HTERT RPE-1 (cell line): ENCODE measurements around the gene NCOR2.

Experiments
- in situ Hi-C: fragments of 300-500 bp; cut with MboI; formaldehyde crosslinking; loops from 4 replicates; pipeline ENCODE4 v1.14.3; 2020; ENCODE audit warnings: low sequenced_read_pairs

NCOR2 gene

DNA sequence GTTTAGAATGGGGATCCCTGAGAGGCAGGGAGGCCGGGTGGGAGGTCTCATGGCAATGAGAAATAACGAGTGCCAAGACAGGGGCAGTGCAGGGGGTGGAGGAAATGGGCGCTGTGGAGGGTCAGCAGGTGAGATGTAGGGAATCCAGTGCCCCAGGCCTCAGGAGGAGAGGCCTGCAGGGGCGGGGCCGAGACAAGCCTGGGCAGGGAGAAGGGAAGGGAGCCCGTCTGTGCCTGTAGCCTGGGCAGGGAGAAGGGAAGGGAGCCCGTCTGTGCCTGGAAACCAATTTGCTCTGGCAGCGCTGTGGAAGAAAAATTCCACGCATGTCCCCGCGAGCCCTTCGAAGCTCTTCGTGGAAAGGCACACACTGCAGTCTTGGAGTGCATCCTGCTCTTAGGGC, 10.6 kb upstream of the NCOR2 start:
- in situ Hi-C loops, result no loop called here

DNA sequence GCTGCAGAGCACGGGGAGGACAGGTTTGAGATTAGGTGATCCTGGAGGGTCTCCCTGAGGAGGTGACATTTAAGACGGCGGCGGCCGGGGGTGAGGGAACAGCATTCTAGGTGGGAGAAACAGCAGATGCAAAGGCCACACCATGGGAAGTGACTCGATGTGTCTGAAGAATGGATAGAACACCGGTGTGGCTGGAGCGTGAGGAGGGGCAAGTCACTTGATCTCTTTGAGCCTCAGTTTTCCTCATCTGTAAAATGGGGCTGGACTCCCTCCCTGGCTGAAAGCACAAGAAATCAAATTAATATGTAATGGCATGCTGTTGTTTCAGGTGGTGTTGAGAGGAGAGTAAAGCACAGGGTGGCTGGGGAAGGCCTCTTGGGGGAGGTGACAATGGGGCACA, 10.0 kb upstream of the NCOR2 start:
- in situ Hi-C loops, result no loop called here

DNA sequence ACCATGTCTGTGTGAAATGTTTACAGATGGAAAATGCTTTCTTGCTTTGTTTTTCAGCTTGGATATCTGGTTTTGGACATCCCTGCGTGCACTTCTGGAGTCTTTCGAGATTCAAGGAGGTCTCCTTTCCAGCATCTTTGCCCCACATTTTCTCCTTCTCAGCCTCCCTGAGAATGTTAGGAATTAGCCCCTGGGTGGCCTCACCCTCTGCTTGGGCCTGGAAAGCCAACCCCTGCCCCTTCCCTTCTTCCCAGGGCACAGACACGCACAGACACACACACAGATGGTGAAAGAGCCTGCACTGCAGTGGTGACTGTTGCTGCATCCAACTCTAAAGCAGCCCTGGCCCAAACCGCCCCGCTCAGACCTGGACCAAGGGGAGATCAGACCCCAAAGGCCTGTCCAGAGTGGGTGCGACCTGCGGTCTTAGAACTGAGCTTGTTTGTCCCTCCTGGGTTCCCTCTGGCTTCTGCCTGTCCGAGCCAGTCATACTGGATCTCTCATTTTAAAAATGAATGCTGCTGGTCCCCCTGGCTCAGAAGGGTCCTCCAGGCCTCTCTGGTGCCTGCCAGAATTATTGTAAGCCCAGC, 8.7 kb upstream of the NCOR2 start:
- in situ Hi-C loops, result no loop called here

DNA sequence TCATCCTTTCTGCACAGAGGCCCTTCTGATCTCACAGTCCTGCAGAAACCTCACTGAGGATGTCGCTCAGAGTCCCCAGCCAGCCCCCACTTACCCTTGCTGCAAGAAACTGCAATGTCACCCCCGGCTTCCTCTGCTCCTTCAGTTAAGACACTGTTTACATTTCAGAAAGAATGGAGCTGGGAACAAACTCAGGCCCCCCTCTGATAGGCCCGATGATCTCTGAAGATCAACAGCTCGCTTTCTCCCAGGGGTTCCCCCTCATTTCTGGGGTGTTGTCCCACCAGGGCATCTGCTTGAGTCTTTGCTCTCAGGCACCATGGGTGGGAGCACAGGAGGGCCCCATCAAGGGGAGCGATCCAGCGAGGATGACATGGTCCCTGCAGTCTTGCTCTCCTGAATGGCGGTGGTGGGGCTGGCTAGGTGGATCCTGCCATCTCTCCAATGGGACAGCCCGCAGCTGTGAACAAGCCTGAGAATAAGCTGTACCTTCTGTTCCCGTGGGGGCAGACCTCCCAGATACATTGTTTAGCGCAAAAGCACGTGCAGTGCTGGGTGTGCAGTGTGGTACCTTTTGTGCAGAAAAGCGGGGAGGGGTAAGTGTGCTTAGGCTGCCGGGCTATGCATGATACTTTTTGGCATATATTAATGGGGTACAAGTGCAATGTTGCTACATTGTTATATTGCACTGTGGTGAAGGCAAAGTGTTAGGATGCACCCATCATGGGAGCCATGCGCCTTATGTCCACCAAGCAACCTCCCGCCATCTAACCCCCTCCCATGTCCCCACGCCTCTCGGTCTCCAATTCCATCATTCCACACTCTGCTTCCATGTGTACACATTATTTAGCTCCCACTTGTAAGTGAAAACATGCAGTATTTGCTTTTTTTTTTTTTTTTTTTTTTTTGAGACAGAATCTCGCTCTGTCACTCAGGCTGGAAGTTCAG, 6.7 kb upstream of the NCOR2 start:
- in situ Hi-C loops, result no loop called here

DNA sequence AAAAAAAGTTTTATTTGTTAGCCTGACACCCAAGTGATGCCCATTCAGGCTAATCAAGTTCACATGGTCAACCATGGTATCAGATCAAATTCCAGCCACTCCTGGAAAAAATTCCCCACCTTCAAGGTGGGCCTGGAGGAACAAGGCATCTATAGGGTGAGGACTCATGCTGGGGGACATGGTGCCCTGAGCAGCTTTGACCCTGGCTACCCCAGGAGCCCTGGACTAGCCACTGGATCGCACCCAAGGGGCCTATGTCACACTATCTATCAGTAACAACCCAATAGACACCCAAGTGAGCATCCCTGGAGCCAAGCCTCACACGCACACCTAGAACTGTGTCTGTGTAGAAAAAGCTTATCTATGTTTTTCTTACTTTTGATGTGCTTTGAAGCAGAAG, 4.1 kb upstream of the NCOR2 start:
- in situ Hi-C loops, result no loop called here

DNA sequence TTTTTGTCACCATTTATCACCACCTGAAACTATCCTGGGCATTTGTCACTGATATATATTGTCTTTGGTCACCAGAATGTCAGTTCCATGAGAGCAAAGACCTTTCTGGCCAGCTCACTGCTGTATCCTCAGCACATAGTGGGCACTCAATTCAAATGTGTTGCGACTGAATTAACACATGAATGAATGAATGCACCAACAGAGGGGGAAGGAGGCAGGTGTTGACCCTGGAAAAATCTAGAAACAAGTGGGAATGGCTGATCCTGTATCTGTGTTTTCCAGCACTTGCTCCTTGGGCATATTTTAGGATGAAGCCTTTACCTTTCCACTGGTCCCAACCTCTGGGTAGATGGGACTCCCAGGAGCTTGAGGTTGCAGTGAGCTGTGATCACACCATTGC, 3.4 kb upstream of the NCOR2 start:
- in situ Hi-C loops, result no loop called here

DNA sequence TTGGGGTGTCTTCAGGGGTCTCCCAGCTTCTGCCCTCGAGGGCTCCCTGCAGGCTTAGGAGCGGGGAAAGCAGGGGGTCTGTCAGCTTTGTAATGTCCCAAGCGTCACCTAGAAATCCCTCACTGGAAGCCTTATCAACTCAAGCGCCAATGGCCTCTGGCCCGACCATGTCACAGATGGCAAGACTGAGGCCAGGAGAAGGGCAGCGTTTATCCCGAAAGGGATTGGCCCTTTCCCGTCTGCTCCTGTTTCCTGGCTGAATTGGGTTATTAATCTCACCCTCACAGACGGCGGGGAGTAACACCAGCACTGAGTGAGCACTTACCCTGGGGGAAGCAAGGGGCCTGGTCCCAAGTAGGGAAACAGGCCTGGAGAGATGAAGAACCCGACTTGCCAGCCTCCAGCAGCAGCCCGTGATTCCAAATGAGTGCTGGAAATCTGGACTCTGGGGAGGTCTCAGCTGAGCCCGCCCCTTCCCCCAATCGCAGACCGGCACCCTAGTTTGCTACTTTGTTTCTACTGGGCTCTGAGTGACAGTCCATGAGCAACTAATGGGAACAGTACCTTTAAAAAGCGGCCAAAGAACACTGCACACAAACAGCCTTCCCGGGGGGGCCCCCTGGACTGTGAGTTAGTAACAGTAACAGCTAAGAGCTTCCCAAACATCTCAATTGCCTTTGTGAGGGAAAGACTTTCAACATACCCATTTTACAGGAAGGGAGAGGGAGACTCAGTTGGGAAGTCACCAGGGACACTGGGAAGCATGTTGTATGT, 2.1 kb upstream of the NCOR2 start:
- in situ Hi-C loops, result no loop called here

DNA sequence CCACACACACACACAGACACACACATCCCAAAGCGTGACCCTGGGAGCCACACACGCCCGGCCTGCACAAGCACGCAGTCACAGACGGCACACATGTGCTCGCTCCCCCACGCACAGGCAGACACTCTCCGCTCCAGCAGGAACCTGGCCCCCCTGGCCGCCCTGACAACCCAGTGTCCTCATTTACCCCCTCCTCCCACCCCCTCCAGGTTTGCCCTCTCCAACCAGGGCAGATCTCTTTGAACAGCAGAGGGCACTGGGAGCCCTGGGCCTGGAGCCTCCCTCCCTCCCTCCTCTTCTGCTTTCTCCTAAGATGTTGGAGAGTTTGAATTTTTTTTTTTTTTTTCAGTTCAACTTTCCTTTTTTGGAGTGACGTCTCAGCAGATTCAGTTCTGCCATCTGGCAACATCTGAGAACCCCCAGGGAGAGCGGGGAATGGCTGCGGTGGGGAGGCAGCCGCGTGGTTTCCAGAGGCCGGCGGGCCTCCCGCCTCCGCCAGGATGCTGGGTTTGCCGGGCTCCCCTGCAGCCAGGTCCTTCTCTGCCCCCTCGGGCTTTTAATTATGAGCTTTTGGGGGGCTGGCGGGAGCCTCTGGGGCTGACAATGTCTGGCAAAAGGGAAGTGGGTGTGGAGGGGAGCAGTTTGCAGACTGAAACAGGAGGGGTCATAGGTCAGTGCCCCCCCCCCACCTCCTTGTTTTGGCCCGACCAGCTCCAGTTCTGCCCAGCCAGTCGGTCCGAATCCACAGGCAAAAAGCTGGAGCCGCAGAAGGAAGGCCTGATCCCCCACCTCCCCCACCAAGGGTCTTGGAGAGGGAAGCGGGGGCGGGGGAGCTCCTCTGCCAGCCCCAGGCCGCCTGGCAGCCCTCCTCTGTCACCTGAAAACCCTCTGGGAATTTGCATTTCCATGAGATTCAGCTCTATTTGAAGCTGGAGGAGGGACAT, 1.3 kb upstream of the NCOR2 start:
- in situ Hi-C loops, result no loop called here

DNA sequence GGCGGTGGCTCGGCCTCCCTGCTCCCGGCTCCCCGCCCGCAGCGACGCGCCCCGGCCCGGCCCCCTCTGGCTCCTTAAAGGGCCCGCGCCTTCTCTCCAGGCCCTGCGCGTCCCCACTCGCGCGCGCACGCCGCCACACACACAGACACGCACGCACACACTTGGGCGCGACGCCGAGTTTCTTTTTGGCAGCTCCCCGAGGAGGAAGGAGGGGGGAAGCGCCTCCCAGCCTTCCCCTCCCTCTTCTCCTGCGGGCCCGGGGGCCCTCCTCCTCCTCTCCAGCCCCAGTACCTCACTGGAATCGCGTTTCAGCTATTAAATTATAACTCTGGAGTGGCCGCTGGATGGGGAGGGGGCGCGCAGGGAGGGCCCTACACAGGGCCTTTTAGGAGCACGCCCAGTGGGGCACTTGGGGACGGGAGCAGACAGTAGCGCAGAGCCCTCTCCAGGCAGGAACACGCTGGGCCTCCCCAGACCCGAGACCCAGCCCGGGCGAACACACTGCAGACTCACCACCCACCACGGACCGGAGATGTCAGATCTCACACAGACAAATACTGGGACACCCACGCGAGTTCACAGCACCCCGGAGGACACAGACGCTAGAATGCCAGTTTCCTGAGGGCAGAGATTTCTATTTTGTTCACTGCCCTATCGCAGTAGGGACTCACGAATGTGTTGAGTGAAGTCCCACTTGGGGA, 411 bp upstream of the NCOR2 start:
- in situ Hi-C loops, result no loop called here

DNA sequence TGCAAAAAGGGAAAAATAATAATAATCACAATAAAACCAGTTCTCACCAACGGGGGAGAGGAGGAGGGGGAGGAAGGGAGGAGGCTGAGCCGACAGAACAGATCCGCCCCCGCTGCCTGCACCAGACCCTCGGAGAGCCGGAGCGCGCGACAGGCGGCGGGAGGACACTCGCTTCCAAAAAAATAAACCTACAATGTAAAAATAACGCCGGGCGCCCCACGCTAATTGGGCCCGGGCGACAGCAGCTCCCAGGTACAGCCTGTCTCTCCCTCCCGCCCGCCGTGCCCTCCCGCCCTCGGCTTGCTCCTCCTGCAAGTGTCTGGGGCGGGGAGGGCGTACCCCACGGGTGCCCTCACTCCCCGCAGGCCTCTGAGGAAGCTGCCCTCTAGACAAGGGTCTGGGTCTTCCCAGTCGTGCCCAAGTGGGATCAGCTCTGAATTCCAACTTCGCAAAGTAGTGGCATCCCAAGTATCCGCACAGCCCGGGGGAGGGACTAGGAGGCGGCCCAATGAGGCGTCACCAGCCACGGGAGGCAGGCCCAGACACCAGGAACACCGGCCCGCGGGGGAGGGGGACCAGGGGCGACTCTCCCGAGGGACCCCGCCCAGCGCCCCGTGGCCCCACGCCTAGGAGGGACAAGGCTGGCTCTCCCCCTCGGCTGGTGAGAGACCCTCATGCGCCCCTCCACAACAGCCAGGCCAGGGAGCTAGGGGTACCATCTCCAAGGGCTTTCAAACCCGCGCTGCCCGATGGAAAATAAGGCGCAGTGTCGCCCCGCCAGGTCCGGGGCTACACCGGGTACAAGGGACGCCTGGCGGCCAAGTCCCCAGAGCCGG, 1.0 kb downstream of the NCOR2 start:
- in situ Hi-C loops, result no loop called here

DNA sequence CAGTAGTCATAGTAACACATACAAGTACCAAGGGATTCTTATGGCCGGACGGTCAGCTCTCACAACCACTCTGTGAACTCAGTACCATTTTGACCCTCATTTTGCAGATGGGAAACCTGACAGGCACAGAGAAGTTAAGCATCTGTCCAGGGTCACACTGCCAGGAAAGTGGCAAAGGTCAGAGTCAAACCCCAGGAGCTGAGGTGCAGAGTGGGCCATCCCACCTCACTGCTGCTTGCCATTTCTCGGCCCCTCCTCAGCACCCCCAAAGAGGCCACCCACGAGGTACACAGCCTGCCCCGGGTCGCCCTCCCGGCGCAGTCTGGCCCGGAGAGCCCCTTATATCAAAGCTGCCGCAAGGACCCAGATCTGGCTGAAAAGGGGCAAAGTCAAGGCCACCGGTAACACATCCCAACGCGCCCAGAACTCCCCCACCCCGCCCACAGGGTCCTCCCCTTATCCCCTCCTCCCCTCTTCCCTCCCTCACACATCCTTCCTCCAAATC, 1.7 kb downstream of the NCOR2 start:
- in situ Hi-C loops, result no loop called here

DNA sequence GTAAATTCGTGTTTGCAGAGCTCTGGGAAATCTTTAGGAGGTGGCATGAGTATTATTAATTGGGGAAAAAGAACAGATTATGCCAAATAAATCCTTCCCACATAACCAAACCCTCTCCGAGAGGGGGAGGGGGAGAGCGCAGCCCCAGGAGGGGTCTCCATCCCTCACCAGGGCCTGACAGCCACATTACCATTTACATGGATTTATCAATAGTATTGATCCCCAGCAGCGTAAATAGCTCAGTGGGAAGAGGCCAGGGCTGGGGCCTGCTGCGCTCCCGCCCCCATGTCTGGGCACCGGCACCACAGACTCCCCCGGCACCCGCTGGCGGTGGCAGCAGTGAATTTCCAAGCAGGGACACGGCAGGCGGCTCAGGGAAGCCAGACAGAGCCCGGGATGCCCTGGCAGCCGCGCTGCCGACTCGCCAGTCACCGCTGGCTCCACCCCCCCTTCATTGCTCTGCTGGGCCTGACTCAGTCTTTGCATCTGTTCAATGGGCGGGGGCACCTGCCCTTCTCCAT, 2.4 kb downstream of the NCOR2 start:
- in situ Hi-C loops, result no loop called here

DNA sequence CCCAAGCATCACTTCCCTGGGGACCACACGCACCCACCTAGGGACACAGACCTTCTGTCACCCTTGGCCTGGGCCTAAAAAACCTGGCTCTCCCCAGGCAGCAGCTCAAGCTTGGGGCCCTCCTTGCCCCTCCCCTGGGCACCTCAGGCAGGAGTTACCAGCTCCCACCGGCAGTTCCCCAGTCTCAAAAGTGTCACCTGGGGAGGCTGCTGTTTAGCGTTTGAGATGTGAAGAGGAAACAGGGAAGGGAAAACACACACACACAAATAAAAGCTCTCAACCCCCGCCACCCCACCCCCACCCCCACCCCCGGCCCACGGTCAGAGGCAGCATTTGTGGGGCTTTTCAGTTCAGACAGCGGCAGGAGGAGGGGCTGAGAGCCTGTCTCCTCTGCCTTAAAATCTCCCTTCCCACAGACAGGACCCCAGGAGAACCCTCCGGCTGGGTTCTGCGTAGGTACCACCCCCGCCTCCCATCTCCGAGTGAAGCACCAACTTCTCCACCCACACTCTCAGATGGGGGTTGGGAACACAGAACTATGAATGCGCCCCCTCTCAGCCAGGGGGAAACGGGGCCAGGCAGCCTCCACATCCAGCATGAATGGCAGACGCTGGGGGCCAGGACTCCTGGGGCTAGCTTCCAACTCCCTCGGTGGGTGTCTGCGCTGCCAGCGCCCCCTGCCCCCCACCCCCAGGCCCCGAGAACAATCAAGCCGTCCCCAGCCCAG, 3.0 kb downstream of the NCOR2 start:
- in situ Hi-C loops, result no loop called here

DNA sequence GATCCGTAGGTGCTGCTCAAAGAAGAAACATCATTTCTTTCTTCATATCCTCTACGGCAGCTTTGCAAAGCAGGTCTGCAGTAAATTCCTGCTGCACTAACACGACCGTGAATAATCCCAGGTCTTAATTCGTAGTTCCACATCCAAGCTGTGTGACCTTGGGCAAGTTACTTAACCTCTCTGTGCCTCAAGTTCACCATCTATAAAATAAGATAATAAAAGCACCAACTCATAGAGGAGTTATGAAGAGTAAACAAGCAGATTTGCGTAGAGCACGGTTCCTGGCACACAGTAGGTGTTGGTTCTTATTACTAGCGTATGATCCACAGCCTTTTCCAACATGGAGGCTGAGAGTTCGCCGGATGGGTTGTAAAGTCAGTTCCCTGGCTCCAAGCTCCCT, 3.6 kb downstream of the NCOR2 start:
- in situ Hi-C loops, result no loop called here

DNA sequence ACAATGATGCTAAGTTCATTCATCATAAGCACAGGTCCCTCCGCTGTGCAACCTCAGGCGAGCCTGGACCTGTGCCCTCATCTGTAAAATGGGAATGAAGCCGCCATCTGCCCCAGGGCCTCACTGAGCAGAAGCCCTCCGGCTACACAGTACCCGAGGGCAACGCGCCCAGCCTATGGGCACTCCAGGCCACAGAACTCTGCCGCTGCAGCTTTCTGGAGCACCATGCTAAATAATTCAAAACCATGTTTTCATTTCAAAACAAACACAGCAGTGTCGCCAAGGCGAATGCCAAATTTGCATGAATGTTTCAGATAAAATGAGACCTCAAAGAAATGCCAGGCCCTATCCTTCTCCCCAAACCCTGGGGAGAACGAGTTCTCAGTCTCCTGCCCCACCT, 4.0 kb downstream of the NCOR2 start:
- in situ Hi-C loops, result no loop called here

DNA sequence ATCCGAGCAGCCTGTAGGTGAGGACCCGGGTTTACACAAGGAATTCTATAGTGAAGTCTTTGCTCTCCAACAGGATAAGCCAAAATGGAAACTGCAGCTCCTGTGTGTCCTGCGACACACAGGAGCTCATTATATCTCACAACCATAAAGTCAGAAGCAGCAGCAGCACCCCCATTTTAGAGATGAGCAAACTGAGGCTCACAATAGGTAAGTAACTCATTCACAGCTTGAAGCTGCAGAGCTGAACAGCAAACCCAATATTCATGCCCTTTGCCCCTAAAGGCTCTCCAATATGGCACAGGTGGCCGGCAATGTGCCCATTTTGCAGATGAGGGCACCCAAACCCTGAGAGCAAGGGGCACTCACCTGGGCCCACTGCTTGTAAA, 4.6 kb downstream of the NCOR2 start:
- in situ Hi-C loops, result no loop called here

DNA sequence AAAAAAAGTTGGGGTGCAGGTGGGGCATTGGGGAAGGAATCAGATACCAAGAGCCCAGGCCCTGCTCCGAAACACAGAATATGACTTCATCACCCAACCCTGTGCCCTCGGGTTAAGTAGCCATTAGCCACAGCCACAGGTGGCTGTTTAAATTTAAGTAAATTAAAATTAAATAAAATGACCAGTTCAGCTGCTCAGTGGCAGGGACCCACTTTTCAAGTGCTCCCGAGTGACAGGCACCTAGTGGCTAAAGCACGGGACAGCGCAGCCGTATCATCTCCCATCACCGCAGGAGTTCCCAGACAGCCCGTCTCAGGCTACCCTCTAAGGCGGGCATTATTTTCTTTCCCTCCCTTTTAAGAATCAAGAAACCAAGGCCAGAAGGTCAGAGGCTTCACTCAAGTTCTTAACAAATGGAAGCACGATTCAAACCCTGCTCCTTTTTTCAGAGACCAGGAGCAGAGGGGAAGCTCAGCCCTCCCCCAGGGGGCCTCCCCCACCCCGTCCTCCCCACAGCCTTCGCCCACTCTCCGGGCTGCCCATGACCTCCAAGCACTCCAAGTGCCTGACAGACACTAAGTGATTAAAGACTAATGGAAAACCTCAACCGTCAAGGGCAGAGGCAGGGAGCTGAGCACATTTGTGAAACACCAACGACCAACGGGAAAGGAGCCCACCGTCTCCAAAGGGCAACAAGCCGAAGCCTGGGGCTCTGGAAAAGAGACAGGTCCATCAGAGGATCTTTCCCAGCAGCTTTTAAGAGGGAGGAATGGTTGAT, 5.2 kb downstream of the NCOR2 start:
- in situ Hi-C loops, result no loop called here
